ENCODE measurements around the gene IFITM5.

IFITM5 gene

GRCh38 chr11:284105-285020 is 15.0 kb downstream of the IFITM5 start:
- DNase-seq (ENCODE audit: low read depth) = no peak
- TF ChIP-seq MYC (IDR thresholded peaks at IDR 0.05; ENCODE audit: low read depth, low read length) = no peak
- TF ChIP-seq CTCF (IDR thresholded peaks at IDR 0.05; ENCODE audit: low read depth, low read length) = no peak
- no peak for TF ChIP-seq MAX (IDR thresholded peaks at IDR 0.05; ENCODE audit: low read depth, low read length)
- no peak for TF ChIP-seq POLR2A (IDR thresholded peaks at IDR 0.05; ENCODE audit: extremely low read depth, insufficient read length)
- no peak overlapping the region for H3K4me3 ChIP-seq (ENCODE audit: low read depth, low read length)

- no peak overlapping the region for H3K4me3 ChIP-seq (ENCODE audit: low read depth, low read length)
- DNase-seq (ENCODE audit: low read depth) = no peak
- no peak for TF ChIP-seq CTCF (IDR thresholded peaks at IDR 0.05; ENCODE audit: low read depth, low read length)
- TF ChIP-seq POLR2A (IDR thresholded peaks at IDR 0.05; ENCODE audit: extremely low read depth, insufficient read length) = no peak
- TF ChIP-seq MAX (IDR thresholded peaks at IDR 0.05; ENCODE audit: low read depth, low read length) = no peak
- no peak for TF ChIP-seq MYC (IDR thresholded peaks at IDR 0.05; ENCODE audit: low read depth, low read length)
Observed at GRCh38 chr11:283405-284104, 15.8 kb downstream of the IFITM5 start.

- TF ChIP-seq POLR2A (IDR thresholded peaks at IDR 0.05; ENCODE audit: extremely low read depth, insufficient read length) = no peak
- no peak for TF ChIP-seq MAX (IDR thresholded peaks at IDR 0.05; ENCODE audit: low read depth, low read length)
- TF ChIP-seq CTCF (IDR thresholded peaks at IDR 0.05; ENCODE audit: low read depth, low read length) = no peak
- no peak for TF ChIP-seq MYC (IDR thresholded peaks at IDR 0.05; ENCODE audit: low read depth, low read length)
- no peak overlapping the region for H3K4me3 ChIP-seq (ENCODE audit: low read depth, low read length)
- no peak for DNase-seq (ENCODE audit: low read depth)
Observed at GRCh38 chr11:282630-283360, 16.5 kb downstream of the IFITM5 start.

DNA sequence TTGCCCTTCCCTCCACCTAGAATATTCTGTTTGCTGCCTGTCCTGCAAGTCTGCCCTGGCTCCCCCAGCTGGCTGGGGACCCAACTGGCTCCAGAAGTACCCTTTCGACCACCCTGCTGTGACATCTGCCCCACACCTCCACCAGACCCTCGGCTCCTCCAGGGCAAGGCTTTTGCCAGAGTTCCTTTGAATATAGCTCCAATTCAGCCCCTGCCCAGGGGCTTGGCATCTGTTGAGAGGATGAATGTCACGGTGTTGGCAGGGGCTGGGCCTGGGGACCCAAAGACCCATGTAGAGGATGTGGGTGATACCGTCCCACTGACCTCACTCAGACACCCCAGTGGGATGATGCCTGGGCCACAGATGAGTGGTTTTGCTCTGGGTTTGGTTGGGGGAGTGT is 17.2 kb downstream of the IFITM5 start:
- DNase-seq (ENCODE audit: low read depth) = no peak
- TF ChIP-seq CTCF (IDR thresholded peaks at IDR 0.05; ENCODE audit: low read depth, low read length) (no peak), POLR2A (IDR thresholded peaks at IDR 0.05; ENCODE audit: extremely low read depth, insufficient read length) (no peak), MAX (IDR thresholded peaks at IDR 0.05; ENCODE audit: low read depth, low read length) (no peak), MYC (IDR thresholded peaks at IDR 0.05; ENCODE audit: low read depth, low read length) (no peak)
- H3K4me3 ChIP-seq (ENCODE audit: low read depth, low read length) = no peak overlapping the region

- no peak for TF ChIP-seq MYC (IDR thresholded peaks at IDR 0.05; ENCODE audit: low read depth, low read length)
- no peak for TF ChIP-seq POLR2A (IDR thresholded peaks at IDR 0.05; ENCODE audit: extremely low read depth, insufficient read length)
- TF ChIP-seq MAX (IDR thresholded peaks at IDR 0.05; ENCODE audit: low read depth, low read length) = no peak
- no peak for TF ChIP-seq CTCF (IDR thresholded peaks at IDR 0.05; ENCODE audit: low read depth, low read length)
- H3K4me3 ChIP-seq (ENCODE audit: low read depth, low read length) = no peak overlapping the region
- DNase-seq (ENCODE audit: low read depth) = no peak
Observed at GRCh38 chr11:281486-282161, 17.7 kb downstream of the IFITM5 start.
